Skeletal muscle tissue (tissue), 5 donors: ENCODE measurements around the gene ARMC9. TPM values are rescaled to one million over a fixed set of nuclear protein-coding genes. Genes with fewer than 3 reads are reported as not detected.

Source experiments
- H3K27ac ChIP-seq: one replicate; pipeline ENCODE4 v1.7.0; 2013; ENCODE audit warnings: mild to moderate bottlenecking, low read depth, low read length, inconsistent platforms
- H3K27me3 ChIP-seq, 3 donors: one replicate each; pipeline ENCODE4 v1.7.0; 2013; ENCODE audit warnings: low read length in 3 of 3; ENCODE audit not compliant: control insufficient read depth in 3 of 3, insufficient read depth in 3 of 3
- H3K36me3 ChIP-seq, 3 donors: one replicate each; pipeline ENCODE4 v1.7.0; 2013; ENCODE audit warnings: low read length in 3 of 3; ENCODE audit not compliant: control insufficient read depth in 3 of 3, insufficient read depth in 3 of 3
- H3K4me1 ChIP-seq, 3 donors: one replicate each; pipeline ENCODE4 v1.7.0; 2013; ENCODE audit warnings: low read length in 3 of 3, mild to moderate bottlenecking in 3 of 3; ENCODE audit not compliant: control insufficient read depth in 3 of 3, insufficient read depth in 3 of 3
- H3K4me3 ChIP-seq, 3 donors: one replicate each; pipeline ENCODE4 v1.7.0; 2013; ENCODE audit warnings: low read length in 3 of 3
- H3K9ac ChIP-seq, 3 donors: one replicate each; pipeline ENCODE4 v1.7.0; 2013; ENCODE audit warnings: low read length in 3 of 3, mild to moderate bottlenecking in 3 of 3, moderate library complexity in 2 of 3, low read depth in 1 of 3
- H3K9me3 ChIP-seq, 3 donors: one replicate each; pipeline ENCODE4 v1.7.0; 2013; ENCODE audit warnings: low read length in 3 of 3; ENCODE audit not compliant: control insufficient read depth in 3 of 3
- small RNA-seq: library from RNA; depleted of rRNA; stranded (forward); fragments of <200 nt; gene quantifications from one replicate; pipeline ENCODE3, GENCODE V24; 2014
- total RNA-seq: library from RNA; depleted of rRNA; stranded (reverse); fragments of >200 nt; gene quantifications from one replicate; pipeline ENCODE4 v1.2.3, GENCODE V29; 2014
- donor health status: Osteomylitis.

Gene ARMC9
- total RNA-seq, 1 donor from 2014 or later, result 6.8 TPM

GRCh38 chr2:231413921-231414476, 215.6 kb downstream of the ARMC9 start:
- Histone ChIP-seq H3K4me3 (no peak overlapping the region), H3K27me3 (peaks cover 6 to 15% (median 14%) of the 10 kb centered on the region in 3 donors)

GRCh38 chr2:231415029-231415428, 216.6 kb downstream of the ARMC9 start:
- H3K27ac ChIP-seq, result no peak overlapping the region
- H3K4me1 ChIP-seq, result peaks cover 5 to 13% (median 5%) of the 10 kb centered on the region in 3 donors
- H3K9ac ChIP-seq, result no peak overlapping the region
- no peaks in the 10 kb centered on the region for H3K9me3 ChIP-seq
- peaks cover 7 to 15% (median 14%) of the 10 kb centered on the region in 3 donors for H3K27me3 ChIP-seq
- H3K36me3 ChIP-seq, result no peaks in the 10 kb centered on the region
- H3K4me3 ChIP-seq, result no peak overlapping the region

More at GRCh38 chr2:231413921-231414476, 215.6 kb downstream of the ARMC9 start:
- Histone ChIP-seq H3K9me3 (no peaks in the 10 kb centered on the region), H3K36me3 (no peaks in the 10 kb centered on the region), H3K4me1 (peaks cover 5 to 13% (median 5%) of the 10 kb centered on the region in 3 donors), H3K27ac (no peak overlapping the region), H3K9ac (no peak overlapping the region)

- Histone ChIP-seq H3K36me3 (no peaks in the 10 kb centered on the region), H3K4me3 (no peak overlapping the region), H3K9ac (peak overlapping the region in 1 of 3 donors; percentile 16), H3K4me1 (no peaks in the 10 kb centered on the region), H3K27ac (no peak overlapping the region), H3K9me3 (no peaks in the 10 kb centered on the region), H3K27me3 (peaks cover 3 to 7% (median 7%) of the 10 kb centered on the region in 3 donors)
These were observed 220.6 kb downstream of the ARMC9 start for GRCh38 chr2:231418820-231419640.

GRCh38 chr2:231421051-231421580, 222.7 kb downstream of the ARMC9 start:
- Histone ChIP-seq H3K27me3 (peaks cover 3 to 5% (median 3%) of the 10 kb centered on the region in 3 donors), H3K4me1 (no peaks in the 10 kb centered on the region), H3K36me3 (no peaks in the 10 kb centered on the region), H3K4me3 (no peak overlapping the region), H3K9ac (no peak overlapping the region), H3K27ac (no peak overlapping the region), H3K9me3 (no peaks in the 10 kb centered on the region)

GRCh38 chr2:231422056-231422455, 223.6 kb downstream of the ARMC9 start:
- no peaks in the 10 kb centered on the region for H3K9me3 ChIP-seq
- no peak overlapping the region for H3K4me3 ChIP-seq
- H3K4me1 ChIP-seq, result no peaks in the 10 kb centered on the region
- no peak overlapping the region for H3K27ac ChIP-seq
- no peaks in the 10 kb centered on the region for H3K36me3 ChIP-seq
- H3K9ac ChIP-seq, result no peak overlapping the region
- H3K27me3 ChIP-seq, result peaks cover 3 to 7% (median 3%) of the 10 kb centered on the region in 3 donors

GRCh38 chr2:231423176-231423575, 224.7 kb downstream of the ARMC9 start:
- Histone ChIP-seq H3K36me3 (no peaks in the 10 kb centered on the region), H3K4me1 (no peaks in the 10 kb centered on the region), H3K9ac (no peak overlapping the region), H3K27ac (no peak overlapping the region), H3K27me3 (peaks cover 3 to 7% (median 3%) of the 10 kb centered on the region in 3 donors), H3K9me3 (no peaks in the 10 kb centered on the region), H3K4me3 (no peak overlapping the region)

Small RNA genes within 50 kb of the gene (small RNA-seq; reads per million reads assigned to genes)
- gene AC018738.1 (not detected), gene MIR4777 (not detected)

Other genes with a start within 250 kb of the ARMC9 start
- not detected for gene SPATA3, start 202.5 kb upstream of the ARMC9 start, total RNA-seq
- gene C2orf72, start 161.1 kb upstream of the ARMC9 start, total RNA-seq, result 1.0 TPM
- gene PSMD1, start 141.8 kb upstream of the ARMC9 start, total RNA-seq, result 85.1 TPM
- 0.52 TPM for gene HTR2B, start 73.6 kb upstream of the ARMC9 start, total RNA-seq
- gene B3GNT7, start 197.1 kb downstream of the ARMC9 start, total RNA-seq, result 0.52 TPM